Forelimb muscle (tissue), 1 donor: ENCODE measurements around the gene ERFL. TPM values are rescaled to one million over a fixed set of nuclear protein-coding genes. Genes with fewer than 3 reads are reported as not detected.
"Not testable (repeated sequence)": the region's sequence is repeated elsewhere in the genome, so short reads cannot be mapped to it uniquely, and the experiment has no call there.

Source experiments
- DNase-seq: peaks from one replicate; pipeline ENCODE4 v3.0.0-alpha.2; 2013; ENCODE audit warnings: low read depth
- polyA plus RNA-seq: library from polyadenylated mRNA; unstranded; fragments of 120-200 nt; gene quantifications from one replicate; pipeline ENCODE4 v1.2.1, GENCODE V29; 2013; ENCODE audit not compliant: insufficient read length

Gene ERFL
- polyA plus RNA-seq, 1 donor: 0.11 TPM

GRCh38 chr19:41926763-41927496 is 1.3 kb downstream of the ERFL start:
- no peak for DNase-seq

DNA sequence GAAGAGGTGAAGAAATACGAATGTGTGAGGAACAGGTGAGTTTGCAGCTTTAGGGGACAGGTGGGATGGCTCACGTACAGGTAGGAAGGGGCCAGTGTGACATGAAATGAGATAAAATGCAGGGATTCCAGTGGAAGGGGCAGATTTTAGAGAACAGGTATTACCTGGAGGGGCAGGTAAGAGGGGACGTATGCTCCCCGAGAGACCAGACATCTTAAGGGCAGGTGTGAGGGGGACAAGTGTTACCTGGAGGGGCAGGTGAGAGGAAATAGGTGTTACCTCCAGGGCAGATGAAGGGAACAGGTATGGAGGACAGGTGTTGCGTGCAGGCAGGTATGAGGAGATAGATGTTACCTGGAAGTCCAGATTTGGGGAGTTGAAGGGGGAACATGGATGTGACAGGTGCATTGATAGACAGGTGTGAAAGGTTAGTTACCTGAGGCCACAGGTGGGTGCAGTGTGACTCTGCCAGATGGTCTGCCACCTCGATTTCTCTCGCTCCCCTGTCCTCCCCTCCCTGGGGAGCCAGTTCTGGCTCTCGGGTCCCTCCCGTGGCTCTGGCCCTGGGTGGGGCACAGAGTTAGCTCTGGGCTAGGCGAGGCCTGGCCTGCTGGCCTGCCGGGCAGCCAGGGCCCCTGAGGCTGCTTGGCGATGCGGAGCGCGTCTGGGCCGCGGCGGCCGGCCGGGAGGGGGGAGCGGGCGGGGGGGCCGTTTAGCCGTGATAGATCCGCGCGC is 2.1 kb downstream of the ERFL start:
- no peak for DNase-seq

DNA sequence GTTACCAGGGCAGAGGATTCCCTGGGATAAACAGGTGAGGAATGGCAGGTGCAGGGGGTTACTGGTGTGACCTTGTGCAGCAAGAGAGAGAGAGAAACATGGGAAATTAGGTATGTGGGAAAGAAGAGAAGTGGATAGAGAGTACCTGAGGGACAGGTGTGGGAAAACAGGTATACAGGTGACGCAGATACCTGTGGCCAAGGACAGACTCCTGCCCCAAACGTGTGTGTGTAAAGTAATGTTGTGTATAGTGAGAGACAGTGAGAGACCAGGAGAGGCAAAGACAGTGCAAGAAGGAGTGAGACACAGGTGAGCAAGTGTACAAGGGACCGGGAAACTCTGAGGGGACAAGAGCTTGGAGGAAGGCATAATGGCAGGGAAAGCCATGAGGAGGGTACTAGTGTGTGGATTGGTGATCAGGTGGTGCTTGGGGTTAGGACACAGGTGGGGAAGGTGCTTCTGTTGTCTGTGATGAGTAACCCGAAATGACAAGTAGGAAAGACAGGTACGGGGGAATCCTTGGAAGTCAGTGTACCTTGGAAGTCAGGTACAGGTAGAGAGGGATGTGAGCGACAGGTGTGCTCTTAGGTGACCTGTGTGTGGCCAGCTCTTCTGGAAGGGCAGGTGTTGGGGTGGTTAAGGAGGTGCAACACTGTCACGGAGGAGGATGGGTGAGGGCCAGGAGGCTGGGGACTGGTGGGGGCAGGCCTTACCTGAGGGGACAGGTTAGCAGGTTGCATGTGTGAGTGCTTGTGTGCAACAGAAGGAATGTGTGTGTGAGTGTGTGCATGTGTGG is 2.8 kb downstream of the ERFL start:
- DNase-seq: no peak

- DNase-seq: no peak
Measured at GRCh38 chr19:41924151-41925145, 3.8 kb downstream of the ERFL start.

DNA sequence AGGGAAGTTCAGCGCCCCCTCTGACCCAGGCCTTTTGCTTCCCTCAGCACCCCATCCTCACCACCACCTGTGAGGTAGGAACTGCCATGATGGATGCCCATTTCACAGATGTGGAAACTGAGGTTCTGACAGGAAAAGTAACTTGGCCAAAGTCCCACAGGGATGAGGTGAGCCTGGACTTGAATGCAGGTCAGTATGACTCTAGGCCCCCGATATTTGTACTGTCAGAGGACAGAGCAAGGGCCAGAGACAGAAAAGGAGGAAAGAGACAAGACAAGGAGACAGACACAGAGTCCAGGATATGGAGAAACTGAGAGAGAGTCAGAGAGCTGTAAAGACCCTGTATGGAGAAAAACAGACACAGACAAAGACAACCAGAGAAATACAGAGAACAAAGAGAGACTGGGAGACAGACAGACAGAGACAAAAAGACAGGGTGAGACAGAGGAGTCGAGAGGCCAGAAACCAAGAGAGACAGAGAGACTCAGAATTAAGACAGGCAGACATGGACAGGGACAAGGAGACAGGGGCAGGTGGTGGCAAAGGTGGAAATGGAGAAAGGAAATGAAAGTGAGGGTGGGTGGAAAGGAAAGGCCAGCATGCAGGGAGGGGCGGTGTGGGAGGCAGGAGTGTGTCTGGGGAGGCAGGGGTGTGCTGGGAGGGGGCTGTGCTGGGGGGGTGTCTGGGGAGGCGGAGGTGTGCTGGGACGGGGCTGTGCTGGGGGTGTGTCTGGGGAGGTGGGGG is 5.0 kb downstream of the ERFL start:
- DNase-seq: no peak

DNA sequence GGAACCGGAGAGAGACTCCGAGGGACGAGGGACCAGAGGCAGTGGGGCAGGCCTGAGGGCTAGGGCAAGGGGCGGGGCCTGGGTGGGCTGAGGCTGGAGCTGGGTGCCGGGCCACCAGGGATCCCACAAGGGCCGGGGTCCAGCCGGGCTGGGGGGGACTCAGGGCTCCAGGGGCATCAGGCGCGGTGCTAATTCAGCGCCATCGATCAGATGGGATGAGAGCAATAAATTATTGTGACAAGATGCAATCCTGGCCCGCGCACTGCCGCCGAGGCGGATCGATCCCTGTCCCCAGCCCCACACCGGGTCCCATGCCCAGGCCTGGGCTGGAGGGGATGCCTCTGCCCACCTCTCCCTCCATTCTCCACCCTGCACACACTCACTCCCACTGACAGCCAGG is 5.7 kb downstream of the ERFL start:
- no peak for DNase-seq

DNA sequence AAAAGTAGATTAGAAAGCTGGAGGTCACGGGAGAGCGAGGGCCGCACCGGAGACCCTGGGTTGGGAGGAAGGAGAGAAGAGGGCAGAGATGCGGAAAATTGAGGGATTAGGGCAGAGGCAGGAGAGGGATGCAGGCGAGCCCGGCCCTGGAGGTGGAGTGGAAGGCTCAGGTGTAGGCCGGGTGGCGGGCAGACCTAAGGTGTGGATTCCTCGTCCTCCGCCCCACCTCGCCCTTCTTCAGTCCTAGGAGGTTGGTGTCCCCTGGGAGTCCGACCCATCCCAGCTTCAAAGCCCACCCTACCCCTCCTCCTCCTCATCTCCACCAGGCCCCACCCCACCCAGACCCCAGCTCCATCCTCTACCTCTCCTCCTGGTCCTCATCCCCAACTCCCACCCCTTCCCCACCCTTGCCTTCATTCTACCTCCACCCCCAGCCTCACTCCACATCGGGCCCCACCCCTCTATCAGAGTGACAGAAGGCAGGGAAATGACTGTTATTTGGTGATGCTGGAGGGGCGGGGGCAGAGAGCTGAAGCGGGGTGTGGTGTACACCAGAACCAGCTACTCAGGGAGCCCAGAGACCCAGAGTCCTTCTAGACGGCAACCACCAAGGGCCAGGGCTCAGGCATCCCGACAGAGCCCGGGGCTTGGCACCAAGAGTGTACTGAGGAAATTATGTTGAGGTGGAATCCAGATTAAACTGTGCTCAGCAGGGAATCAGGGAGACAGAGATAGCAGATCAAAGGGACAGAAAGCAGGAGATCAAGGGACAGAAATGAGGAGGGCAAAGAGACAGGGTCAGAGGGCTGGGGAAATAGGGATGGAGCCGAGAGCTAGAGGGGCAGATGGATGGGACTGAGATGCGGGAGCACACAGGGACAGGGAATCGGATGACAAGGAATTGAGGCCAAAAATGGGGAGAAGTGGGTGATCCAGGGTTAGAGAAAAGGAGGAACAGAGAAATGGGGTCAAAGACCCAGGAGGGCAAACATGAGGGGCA is 6.4 kb downstream of the ERFL start:
- DNase-seq: no peak

GRCh38 chr19:41920882-41921576 is 7.2 kb downstream of the ERFL start:
- no peak for DNase-seq

- no peak for DNase-seq
Measured at GRCh38 chr19:41919948-41920712, 8.1 kb downstream of the ERFL start.

- DNase-seq: no peak
Measured at GRCh38 chr19:41918653-41919244, 9.5 kb downstream of the ERFL start.

GRCh38 chr19:41918095-41918494 is 10.2 kb downstream of the ERFL start:
- no peak for DNase-seq

DNA sequence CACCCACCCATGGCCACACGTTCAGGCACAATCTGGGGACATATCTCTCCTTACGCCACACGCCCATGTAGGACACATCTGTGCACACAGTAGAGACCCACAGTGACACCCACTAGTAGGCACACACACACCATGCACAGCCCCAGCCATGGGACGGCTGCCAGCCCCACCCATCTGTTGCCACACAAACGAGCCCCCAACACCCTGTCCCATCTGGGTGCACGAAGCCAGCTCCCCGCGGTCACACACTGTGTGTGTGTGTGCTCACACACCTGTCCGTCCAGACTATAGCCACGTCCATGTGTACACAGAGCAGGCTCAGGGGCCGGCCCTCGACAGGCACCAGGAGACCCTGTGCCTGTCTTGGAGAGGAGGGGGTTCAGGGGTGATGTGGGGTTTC is 10.6 kb downstream of the ERFL start:
- no peak for DNase-seq

- no peak for DNase-seq
Measured at GRCh38 chr19:41915776-41916414, 12.4 kb downstream of the ERFL start.

- DNase-seq: no peak
Measured at GRCh38 chr19:41915021-41915775, 13.1 kb downstream of the ERFL start.

DNA sequence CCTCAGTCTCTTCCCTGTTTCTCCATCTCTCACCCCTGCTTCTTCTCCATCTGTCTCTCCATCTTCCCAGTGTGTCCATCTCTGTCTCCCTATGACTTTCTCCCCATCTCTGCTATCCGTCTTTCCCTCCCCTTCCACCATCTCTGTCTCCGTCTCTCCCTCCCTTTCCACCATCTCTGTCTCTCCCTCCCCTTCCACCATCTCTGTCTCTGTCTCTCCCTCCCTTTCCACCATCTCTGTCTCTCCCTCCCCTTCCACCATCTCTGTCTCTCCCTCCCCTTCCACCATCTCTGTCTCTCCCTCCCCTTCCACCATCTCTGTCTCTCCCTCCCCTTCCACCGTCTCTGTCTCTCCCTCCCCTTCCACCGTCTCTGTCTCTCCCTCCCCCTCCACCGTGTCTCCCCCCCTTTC is 13.8 kb downstream of the ERFL start:
- DNase-seq: not testable (repeated sequence)
